HTR-8/SVneo (cell line): Measurements from ENCODE around the gene HSPBP1.

ENCODE experiments used
- DNase-seq: peaks from one replicate; pipeline ENCODE4 v3.0.0; 2011; ENCODE audit warnings: low spot score, mixed read lengths; ENCODE audit not compliant: insufficient read length
- FAIRE-seq: peaks from 2 replicates; lab custom pipeline; 2011; peaks lifted over from hg19 to GRCh38; lab: Jason Lieb, UNC

The HSPBP1 gene

DNA sequence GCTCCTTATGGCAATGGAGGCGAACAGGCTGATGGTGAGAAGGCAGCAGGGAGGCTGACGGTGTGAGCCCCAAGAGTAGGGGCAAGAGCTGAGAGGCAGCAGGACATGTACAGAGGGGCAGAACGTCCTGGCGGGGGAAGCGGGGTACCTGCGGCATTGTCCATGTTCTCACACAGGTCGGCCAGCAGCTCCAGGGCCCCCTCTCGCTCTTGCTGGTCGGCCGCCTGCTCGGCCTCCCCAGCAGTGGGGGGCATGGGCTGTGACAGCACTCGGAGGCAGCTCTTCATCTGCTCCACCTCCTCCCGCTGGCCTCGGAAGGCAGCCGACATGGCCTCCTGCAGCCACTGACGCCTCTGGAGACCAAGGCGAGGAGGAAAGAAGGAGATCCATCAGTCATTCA is 2.4 kb downstream of the HSPBP1 start:
- DNase-seq: no peak
- no peak for FAIRE-seq

DNA sequence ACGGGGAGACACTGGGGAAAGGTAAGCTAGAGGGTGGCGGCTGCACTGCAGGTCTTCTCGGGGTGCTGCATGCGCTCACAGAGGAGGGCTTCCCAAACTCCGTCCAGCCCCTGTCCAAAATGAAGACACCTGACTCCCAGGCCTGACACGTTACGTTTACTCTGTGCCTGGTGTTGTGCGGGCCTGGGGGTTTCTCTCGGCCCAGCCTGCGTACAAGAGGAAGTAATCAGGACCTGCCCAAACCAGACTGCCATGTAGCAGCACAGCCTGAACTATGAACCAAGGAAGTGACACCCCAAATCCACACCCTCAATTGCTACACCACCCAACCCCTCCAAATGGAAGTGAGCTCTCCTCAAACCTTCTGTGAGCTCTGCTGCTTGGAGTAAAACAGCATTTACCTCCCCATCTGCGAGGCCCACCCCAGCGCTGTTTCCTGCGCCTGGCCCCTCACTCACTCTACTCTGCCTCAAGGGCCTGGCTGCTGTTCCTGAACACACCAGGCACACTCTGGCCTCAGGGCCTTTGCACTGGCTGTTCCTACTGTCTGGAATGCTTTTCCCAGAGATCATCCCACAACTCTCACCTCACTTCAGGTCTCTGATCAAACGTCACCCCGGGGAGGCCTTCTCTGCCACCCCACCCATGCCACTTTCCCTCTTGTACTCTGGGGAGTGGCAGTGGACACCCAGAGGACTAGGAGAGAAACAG is 3.0 kb downstream of the HSPBP1 start:
- no peak for DNase-seq
- no peak for FAIRE-seq

DNA sequence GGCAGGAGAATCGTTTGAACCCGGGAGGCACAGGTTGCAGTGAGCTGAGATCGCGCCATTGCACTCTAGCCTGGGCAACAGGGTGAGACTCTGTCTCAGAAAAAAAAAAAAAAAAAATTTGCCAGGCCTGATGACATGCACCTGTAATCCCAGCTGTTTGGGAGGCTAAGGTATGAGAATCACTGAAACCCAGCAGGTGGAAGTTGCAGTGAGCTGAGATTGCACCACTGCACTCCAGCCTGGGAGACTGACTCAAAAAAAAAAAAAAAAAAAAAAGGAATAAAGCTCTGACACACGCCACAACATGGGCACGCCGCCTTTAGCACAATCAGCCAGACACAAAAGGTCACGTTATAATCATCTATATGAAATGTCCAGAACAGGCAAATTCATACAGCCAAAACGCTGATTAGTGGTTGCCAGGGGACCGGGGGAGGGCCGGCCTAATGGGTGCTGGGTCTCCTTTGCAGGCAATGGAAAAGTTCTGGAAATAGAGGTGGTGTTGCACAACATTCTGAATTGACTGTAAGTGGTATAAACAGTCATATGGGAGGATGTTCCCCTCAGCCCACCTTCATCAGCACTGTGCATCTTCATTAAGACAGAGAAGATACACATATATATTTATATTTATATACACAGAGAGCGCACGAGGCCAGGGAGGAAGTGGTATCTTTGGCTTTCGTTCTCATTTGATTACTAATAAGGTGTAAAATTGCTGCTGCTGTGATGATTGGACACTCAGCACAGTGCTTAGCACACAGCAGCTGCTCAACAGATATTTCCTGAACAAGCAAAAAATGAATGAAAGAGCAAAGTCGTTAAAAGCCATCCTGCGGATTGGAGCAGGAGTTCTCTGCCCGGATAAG is 3.8 kb downstream of the HSPBP1 start:
- FAIRE-seq: no peak
- no peak for DNase-seq

GRCh38 chr19:55273978-55274707 is 5.8 kb downstream of the HSPBP1 start:
- FAIRE-seq: no peak
- DNase-seq: no peak

DNA sequence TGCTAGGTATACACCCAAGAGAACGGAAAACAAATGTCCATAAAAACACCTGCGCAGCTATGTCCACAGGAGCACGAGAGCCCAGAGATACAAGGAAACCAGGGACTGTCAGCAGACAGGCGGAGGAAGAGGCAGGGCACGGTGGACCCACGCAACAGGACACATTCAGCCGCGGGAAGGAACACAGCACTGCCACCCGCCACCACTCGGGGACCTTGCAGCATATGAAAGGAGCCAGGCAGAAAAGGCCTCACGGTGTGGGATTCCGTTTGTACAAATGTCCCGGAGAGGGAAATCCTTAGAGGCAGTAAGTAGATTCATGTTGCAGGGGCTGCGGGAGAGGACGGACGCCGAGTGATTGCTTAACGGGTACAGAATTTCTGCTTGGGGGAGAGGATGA is 7.8 kb downstream of the HSPBP1 start:
- FAIRE-seq (no peak), DNase-seq (no peak)

GRCh38 chr19:55270172-55270942 is 9.6 kb downstream of the HSPBP1 start:
- DNase-seq: no peak
- peak; percentile 95 for FAIRE-seq

- no peak for DNase-seq
- no peak for FAIRE-seq
These were observed 10.6 kb downstream of the HSPBP1 start for GRCh38 chr19:55269299-55269698.

DNA sequence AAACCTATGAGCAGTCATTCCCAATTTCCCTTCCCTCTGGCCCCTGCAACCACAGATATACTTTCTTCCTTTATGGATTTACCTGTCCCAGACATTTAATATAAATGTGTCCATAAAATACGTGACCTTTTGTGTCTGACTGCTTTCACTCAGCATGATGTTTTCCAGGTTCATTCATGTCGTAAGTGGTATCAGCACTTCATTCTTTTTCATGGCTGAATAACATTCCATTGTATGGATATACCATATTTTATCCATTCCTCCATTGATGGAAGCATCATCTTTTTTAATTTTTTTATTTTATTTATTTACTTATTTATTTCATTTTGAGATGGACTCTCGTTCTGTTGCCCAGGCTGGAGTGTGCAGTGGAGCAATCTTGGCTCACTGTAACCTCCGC is 13.1 kb downstream of the HSPBP1 start:
- DNase-seq: no peak
- no peak for FAIRE-seq

GRCh38 chr19:55266404-55266803 is 13.5 kb downstream of the HSPBP1 start:
- peak; percentile 100 for FAIRE-seq
- no peak for DNase-seq

- DNase-seq (no peak), FAIRE-seq (no peak)
These were observed 14.1 kb downstream of the HSPBP1 start for GRCh38 chr19:55265723-55266386.

DNA sequence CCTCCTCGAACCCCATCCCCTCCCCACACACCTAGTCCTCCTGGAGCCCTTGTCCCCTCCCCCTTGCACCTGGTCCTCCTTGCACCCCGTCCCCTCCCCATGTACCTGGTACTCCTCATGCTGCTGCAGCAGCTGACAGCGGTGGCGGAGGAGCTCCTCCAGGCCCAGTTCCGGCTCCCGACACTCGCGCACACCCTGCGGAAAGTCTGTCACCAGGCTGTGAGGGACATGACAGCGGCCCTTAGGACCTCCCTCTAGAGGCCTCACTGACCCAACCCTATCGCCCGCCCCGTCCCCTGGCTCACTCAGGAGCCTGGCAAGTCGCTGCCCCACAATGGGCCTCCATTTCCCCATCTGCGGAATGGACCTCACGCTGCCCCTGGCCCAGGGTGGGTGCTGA is 14.7 kb downstream of the HSPBP1 start:
- no peak for FAIRE-seq

DNA sequence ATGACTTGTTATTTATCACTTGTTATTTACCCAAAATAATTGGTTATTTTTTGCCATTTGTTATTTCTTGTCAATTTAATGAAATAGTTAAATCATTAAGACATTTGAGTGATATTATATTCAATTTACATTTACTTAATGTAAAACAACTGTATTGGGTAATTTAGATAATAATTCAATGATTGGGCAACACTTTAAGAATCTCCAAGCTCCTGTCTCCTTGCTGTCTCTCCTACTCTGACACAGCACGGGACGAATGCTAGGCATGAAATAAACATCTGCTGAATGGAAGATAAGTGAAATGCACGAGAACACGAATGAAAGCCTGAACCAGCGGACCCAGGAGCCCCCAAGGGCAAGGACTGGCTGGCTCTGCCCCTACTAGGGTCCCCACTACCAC is 15.4 kb downstream of the HSPBP1 start:
- no peak for FAIRE-seq
- DNase-seq: no peak

More for the DNA sequence above, 14.7 kb downstream of the HSPBP1 start:
- DNase-seq: no peak

- FAIRE-seq (no peak), DNase-seq (no peak)
These were observed 17.6 kb downstream of the HSPBP1 start for GRCh38 chr19:55262359-55262758.

DNA sequence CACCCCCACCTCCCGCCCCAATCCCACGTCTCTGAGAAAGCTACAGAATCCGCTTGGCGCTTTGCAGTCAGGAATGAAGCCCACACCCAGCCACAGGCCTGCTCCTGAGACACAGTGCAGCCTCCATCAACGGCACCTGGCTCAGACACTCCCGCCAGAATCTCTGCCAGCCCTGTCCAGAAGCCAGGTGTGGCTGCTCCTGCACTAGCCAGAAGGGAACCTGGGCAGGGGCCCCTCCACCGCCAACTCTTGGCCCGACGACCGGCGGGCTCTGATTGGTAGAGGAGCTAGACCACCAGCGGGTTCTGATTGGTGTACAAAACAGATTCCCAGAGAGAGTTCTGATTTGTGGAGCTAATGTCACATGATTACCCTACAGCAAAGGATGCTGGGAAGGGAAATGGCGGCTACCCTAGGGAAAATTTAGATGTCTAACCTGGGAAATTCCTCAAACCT is 18.2 kb downstream of the HSPBP1 start:
- no peak for DNase-seq
- no peak for FAIRE-seq

DNA sequence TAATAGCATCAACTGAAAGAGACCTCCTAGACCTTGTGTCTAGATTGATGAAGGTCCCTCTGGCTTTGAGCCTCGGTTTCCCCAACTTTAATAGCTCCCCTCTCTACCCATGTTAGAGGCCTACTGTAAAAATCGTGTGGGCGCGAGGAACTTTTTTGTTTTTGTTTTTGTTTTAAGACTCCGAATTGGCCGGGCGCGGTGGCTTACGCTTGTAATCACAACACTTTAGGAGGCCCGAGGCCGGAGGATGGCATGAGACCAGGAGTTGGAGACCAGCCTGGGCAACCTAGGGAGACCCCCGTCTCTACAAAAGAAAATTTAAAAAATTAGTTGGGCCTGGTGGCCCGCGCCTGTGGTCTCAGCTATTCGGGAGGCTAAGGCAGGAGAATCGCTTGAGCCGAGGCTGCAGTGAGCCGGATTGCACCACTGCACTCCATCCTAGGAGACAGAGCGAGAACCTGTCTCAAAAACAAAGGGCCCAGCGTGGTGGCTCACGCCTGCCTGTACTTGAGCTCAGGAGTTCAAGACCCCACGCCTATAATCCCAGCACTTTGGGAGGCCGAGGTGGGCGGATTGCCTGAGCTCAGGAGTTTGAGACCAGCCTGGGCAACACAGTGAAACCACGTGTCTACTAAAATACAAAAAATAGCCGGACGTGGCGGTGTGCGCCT is 20.2 kb downstream of the HSPBP1 start:
- DNase-seq (no peak), FAIRE-seq (no peak)

DNA sequence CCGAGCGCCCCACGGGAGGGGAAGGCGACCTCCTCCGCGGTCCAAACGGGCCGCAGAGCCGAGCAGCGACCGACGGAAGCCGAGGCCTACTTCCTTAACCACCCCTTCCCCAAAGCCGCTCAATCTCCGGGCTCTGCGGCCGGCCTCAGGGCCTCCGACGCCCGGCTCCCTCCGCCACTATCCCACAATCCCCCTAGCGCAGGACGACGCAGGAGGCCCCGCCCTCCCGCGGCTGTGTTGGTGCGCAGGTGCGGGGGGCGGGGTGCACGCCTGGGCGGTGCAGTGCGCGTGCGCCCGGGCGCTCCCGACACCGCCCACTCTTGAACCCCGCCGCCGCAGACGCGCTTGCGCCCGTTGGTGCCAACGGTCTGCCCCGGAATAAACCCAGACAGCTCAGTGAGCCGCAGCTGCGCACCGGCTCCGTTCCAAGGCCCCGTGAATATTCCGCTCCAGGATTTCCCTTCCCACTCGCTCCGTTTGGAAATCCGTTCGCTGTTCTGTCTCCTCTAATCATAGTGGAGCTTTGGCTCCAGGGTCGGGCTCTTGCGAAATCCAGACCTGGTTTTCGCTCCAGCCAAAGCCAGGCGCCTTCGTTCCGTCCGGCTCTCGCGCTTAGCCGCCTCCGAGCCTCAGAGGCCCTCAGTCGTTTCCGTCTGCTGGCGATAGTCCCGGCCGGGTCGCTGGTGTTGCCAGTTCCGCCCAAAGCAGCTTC is 20.9 kb downstream of the HSPBP1 start, which contains the start of gene PPP6R1:
TSS of gene PPP6R1 (minus strand) at position 190 of the 712 bp plus-strand sequence. CDS start 11,914 bp downstream, outside the sequence.
- peak; percentile 90 for FAIRE-seq
- peak; percentile 99 for DNase-seq

DNA sequence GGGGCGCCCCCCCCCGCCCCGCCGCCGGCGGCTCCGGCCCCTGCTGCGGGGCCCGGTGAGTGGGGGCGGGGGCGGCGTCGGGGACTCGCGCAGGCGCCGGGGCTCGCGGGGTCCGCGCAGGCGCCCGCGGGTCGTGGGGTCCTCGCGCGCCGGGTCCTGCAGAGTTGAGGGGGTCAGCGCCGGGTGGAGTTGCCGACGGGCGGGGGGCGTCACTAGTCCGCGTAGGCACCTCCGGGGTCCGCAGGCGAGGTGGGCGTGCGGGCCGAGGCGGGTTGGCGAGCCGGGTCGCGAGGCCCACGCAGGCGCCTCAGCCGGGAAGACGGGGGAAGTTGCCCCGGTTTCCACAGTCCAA is 21.5 kb downstream of the HSPBP1 start:
- no peak for FAIRE-seq
- DNase-seq: peak; percentile 29
